HFFc6 (cell line): ENCODE measurements around the gene SLC16A11. TPM values are rescaled to one million over a fixed set of nuclear protein-coding genes. Genes with fewer than 3 reads are reported as not detected.
A peak's percentile ranks its signal among the peaks of the same experiment; 100 is the strongest.

Experiments used
- DNase-seq: peaks from one replicate; pipeline ENCODE4 v3.0.0-alpha.2; 2018
- H3K27ac Mint-ChIP-seq: 2 replicates; pipeline ENCODE4 v1.8.0; 2020; ENCODE audit warnings: mild to moderate bottlenecking, mixed read lengths
- H3K27me3 Mint-ChIP-seq: 2 replicates; pipeline ENCODE4 v1.8.0; 2021; ENCODE audit warnings: mild to moderate bottlenecking, moderate library complexity, mixed read lengths; ENCODE audit not compliant: insufficient read depth
- H3K36me3 Mint-ChIP-seq: 2 replicates; pipeline ENCODE4 v1.8.0; 2021; ENCODE audit warnings: low read depth, mixed read lengths
- H3K4me1 Mint-ChIP-seq: 2 replicates; pipeline ENCODE4 v1.8.0; 2020; ENCODE audit warnings: low read depth, mixed read lengths
- H3K4me3 Mint-ChIP-seq: 2 replicates; pipeline ENCODE4 v1.8.0; 2020; ENCODE audit warnings: mild to moderate bottlenecking, moderate library complexity, mixed read lengths
- H3K9me3 Mint-ChIP-seq: 2 replicates; pipeline ENCODE4 v1.8.0; 2020; ENCODE audit warnings: mild to moderate bottlenecking, mixed read lengths
- total RNA-seq, 6 experiments: library from RNA; stranded (reverse); fragmentation: NEBNext Ultra II Directional; extraction: Animal tissue kit (Norgen Biotek cat#: 25700); gene quantifications; 2 replicates in 1 of 6; 3 replicates in 5 of 6; pipeline ENCODE4 v1.2.3, GENCODE V29; 2021
- TF ChIP-seq, protein P1 (sequence below): fragments of 200-600 bp; sonication (generic); IDR thresholded peaks from 2 replicates; pipeline ENCODE4 v1.5.0; 2021; ENCODE audit warnings: antibody characterized with exemption, mild to moderate bottlenecking

The SLC16A11 gene
- total RNA-seq, 6 experiments from 2014 or later: not detected

DNA sequence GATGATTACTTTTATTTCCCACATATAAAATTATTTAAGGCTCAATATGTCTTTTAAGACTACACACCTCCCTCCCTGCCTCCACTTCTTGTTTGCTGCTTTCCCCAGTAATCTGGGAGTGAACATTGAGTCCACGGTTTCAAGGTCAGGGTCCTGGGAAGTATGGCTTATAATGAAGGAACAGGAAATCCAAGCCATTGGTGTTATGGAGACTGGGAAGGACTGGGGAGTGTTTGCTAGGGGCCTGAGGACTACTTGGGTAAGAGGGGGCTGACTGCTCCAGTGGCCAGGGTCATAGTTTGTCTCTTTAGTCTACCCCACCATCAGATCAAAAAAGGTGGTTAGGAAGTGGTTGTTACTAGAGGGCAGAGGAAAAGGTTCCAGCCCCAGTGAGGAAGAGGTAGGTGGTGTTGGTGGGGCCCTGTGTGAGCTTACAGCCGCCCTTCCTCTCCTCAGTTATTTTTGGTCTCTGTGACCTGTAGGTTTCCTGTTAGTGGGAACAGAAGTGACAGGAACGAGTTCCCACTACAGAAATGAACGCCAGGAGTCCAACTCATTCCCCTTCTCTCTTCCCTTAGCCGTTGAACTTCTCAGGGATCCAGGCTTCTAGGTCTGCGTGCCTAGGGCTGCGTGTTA is 8.8 kb downstream of the SLC16A11 start:
- Mint-ChIP-seq H3K36me3 (no peaks in the 10 kb centered on the region), H3K4me3 (peak overlapping the region; percentile 94), H3K9me3 (no peaks in the 10 kb centered on the region), H3K4me1 (peaks cover 12% of the 10 kb centered on the region), H3K27me3 (peaks cover 6% of the 10 kb centered on the region), H3K27ac (peak overlapping the region; percentile 91)
- TF ChIP-seq, protein P1, sequence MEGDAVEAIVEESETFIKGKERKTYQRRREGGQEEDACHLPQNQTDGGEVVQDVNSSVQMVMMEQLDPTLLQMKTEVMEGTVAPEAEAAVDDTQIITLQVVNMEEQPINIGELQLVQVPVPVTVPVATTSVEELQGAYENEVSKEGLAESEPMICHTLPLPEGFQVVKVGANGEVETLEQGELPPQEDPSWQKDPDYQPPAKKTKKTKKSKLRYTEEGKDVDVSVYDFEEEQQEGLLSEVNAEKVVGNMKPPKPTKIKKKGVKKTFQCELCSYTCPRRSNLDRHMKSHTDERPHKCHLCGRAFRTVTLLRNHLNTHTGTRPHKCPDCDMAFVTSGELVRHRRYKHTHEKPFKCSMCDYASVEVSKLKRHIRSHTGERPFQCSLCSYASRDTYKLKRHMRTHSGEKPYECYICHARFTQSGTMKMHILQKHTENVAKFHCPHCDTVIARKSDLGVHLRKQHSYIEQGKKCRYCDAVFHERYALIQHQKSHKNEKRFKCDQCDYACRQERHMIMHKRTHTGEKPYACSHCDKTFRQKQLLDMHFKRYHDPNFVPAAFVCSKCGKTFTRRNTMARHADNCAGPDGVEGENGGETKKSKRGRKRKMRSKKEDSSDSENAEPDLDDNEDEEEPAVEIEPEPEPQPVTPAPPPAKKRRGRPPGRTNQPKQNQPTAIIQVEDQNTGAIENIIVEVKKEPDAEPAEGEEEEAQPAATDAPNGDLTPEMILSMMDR: no peak
- no peak for DNase-seq

DNA sequence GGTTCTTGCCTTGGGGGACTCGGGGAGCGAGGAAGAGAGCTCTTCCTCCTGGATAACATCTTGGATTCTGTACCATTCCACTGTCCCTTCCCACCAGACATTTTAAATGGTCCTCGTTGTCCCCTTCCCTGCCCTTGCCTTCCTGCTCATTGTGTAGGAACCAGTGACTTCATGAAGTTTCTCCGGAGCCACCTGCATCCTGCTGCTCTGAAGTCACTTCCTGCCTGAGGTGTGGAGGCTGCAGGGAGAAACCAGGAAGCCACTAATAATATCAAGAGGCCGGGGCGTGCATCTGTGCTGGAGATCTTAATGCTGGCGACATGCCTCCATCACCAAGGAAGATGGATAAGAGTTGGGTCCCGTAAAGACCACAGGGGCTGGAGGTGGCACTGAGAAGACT is 14.2 kb downstream of the SLC16A11 start:
- peaks cover 18% of the 10 kb centered on the region for H3K27me3 Mint-ChIP-seq
- H3K36me3 Mint-ChIP-seq: no peaks in the 10 kb centered on the region
- peaks cover 4% of the 10 kb centered on the region; the same call in 1 of the 2 replicates for H3K4me1 Mint-ChIP-seq
- no peak overlapping the region for H3K27ac Mint-ChIP-seq
- no peak for DNase-seq
- no peak overlapping the region for H3K4me3 Mint-ChIP-seq
- H3K9me3 Mint-ChIP-seq: no peaks in the 10 kb centered on the region
- TF ChIP-seq, protein P1: no peak

DNA sequence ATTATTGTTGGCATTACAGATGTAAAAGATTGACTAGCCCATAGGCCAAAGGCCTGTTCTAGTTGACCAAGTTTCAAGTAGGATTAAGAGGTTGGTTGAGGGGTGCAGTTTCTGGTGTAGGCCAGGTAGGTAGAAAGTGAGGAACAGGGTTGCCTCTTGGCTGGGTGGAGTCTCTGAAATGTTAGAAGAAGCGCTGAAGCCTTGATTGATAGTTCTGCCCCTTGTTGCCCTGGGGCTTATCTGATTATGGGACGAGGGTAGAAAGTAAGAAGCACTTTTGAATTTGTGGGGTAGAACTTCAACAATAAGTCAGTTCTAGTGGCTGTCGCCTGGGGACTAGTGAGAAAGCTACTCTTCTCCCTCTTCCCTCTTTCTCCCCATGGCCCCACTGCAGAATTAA is 14.8 kb downstream of the SLC16A11 start:
- H3K27me3 Mint-ChIP-seq: peaks cover 18% of the 10 kb centered on the region
- peaks cover 4% of the 10 kb centered on the region; the same call in 1 of the 2 replicates for H3K4me1 Mint-ChIP-seq
- H3K27ac Mint-ChIP-seq: no peak overlapping the region
- no peaks in the 10 kb centered on the region for H3K9me3 Mint-ChIP-seq
- H3K4me3 Mint-ChIP-seq: no peak overlapping the region
- TF ChIP-seq, protein P1: no peak
- no peak for DNase-seq
- no peaks in the 10 kb centered on the region for H3K36me3 Mint-ChIP-seq

DNA sequence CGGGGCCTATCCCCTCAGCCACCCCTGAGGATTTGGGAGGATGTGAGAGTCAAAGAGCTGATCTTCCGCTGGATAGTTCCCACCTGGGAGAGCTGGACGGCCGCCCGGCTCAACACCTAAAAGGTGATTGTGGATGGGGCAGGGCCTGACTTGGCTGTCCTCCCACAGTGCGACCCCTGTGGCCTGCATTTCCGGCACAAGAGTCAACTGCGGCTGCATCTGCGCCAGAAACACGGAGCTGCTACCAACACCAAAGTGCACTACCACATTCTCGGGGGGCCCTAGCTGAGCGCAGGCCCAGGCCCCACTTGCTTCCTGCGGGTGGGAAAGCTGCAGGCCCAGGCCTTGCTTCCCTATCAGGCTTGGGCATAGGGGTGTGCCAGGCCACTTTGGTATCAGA is 16.6 kb downstream of the SLC16A11 start:
- Mint-ChIP-seq H3K27ac (no peak overlapping the region), H3K4me3 (no peak overlapping the region), H3K27me3 (peaks cover 23% of the 10 kb centered on the region), H3K9me3 (no peaks in the 10 kb centered on the region), H3K4me1 (peaks cover under 1% of the 10 kb centered on the region; the same call in 1 of the 2 replicates), H3K36me3 (no peaks in the 10 kb centered on the region)
- TF ChIP-seq, protein P1: no peak
- no peak for DNase-seq

DNA sequence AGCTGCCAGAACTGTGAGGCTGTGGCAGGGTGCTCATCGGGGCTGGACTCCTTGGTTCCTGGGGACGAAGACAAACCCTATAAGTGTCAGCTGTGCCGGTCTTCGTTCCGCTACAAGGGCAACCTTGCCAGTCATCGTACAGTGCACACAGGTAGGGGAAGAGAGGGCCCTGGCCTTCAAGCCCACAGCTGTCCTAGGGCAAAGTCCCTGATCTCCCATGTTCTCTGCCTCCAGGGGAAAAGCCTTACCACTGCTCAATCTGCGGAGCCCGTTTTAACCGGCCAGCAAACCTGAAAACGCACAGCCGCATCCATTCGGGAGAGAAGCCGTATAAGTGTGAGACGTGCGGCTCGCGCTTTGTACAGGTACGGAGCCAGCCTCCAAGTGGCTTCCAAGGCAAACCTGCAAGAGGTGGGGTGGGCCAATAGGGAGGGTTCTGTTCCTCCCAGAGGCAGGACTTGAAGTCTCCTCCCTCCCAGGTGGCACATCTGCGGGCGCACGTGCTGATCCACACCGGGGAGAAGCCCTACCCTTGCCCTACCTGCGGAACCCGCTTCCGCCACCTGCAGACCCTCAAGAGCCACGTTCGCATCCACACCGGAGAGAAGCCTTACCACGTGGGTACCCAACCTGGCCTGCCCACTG is 17.3 kb downstream of the SLC16A11 start:
- Mint-ChIP-seq H3K9me3 (no peaks in the 10 kb centered on the region), H3K27ac (no peak overlapping the region), H3K27me3 (peaks cover 23% of the 10 kb centered on the region), H3K4me1 (no peaks in the 10 kb centered on the region), H3K4me3 (no peak overlapping the region), H3K36me3 (no peaks in the 10 kb centered on the region)
- DNase-seq: no peak
- TF ChIP-seq, protein P1: no peak
